Adipocyte (in vitro differentiated cells): Measurements from ENCODE around the gene MCTP1.
"Not testable (repeated sequence)": the region's sequence is repeated elsewhere in the genome, so short reads cannot be mapped to it uniquely, and the experiment has no call there.

Experiments
- DNase-seq: peaks from one replicate; pipeline ENCODE4 v3.0.0-alpha.2; 2015; ENCODE audit warnings: low read depth
- H3K27me3 ChIP-seq: replicated peaks from 2 replicates; pipeline ENCODE4 v1.7.0; 2013; ENCODE audit warnings: mild to moderate bottlenecking, low read length, moderate library complexity; ENCODE audit not compliant: control insufficient read depth, insufficient read depth
- H3K36me3 ChIP-seq: 2 replicates; pipeline ENCODE4 v1.7.0; 2013; ENCODE audit warnings: low read length, mild to moderate bottlenecking, moderate library complexity; ENCODE audit not compliant: control insufficient read depth, insufficient read depth, severe bottlenecking
- H3K4me1 ChIP-seq: 2 replicates; pipeline ENCODE4 v1.7.0; 2013; ENCODE audit warnings: mild to moderate bottlenecking, low read length, moderate library complexity; ENCODE audit not compliant: control insufficient read depth, insufficient read depth
- H3K4me3 ChIP-seq: 2 replicates; pipeline ENCODE4 v1.7.0; 2013; ENCODE audit warnings: mild to moderate bottlenecking, low read length, moderate library complexity
- H3K9ac ChIP-seq: 2 replicates; pipeline ENCODE4 v1.7.0; 2013; ENCODE audit warnings: mild to moderate bottlenecking, low read length, moderate library complexity
- H3K9me3 ChIP-seq: 2 replicates; pipeline ENCODE4 v1.7.0; 2013; ENCODE audit warnings: mild to moderate bottlenecking, low read length, moderate library complexity; ENCODE audit not compliant: control insufficient read depth

MCTP1 gene

DNA sequence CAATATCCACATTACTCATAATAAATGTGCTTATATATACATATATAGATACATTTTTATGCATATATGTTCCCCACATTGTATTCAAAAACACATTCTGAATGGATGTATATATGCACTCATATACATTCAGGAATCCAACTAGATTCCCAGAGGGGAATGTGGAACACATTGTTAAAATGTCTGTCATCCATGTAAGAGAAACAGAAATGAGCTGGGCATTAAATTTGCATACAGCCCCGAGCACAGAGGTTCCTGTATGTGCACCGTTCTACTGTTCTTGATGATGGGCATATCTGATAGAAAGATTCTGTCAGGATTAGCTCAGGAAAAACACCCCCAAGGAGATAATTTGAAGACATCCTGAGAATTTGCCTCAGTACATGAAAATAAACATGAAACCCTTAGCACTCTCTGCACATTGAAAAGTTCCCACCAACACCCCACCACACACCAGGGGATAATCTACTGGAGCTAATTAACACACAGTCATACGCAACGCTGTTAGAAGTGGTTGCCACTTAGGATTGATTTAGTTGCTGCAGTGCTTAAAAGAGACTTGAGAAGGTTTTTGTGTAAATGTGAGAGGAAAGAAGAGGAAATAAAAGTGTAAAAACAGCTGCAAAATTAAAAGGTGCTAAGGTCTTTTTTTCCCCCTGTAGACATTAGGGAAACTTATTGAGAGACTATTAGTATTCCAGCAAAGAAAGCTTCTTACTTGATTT lies 443.1 kb downstream of the MCTP1 start:
- Histone ChIP-seq H3K36me3 (peaks cover 15% of the 10 kb centered on the region), H3K4me3 (no peak overlapping the region), H3K9me3 (no peaks in the 10 kb centered on the region), H3K9ac (no peak overlapping the region), H3K27me3 (no peaks in the 10 kb centered on the region), H3K4me1 (no peaks in the 10 kb centered on the region)
- DNase-seq: no peak

DNA sequence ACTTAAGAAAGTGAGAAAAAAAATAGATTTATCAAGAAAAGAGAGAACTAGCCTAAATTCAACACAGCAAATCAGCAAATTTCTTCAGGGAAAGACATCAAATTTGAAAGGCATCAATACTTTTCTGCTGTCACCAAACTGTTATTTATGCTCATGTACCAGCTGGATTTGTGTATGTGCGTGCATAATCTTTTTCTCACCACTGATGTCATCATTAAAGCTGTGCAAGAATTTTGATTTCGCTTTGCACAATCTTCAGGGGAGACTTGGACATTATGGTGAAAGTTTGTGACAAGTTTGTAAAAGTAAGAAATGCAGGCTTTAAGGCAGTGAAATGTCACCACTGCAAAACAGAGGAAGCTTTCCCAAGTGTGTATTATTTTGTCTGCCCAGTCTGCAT lies 451.0 kb downstream of the MCTP1 start:
- no peak for DNase-seq
- H3K4me3 ChIP-seq: no peak overlapping the region
- H3K27me3 ChIP-seq: no peaks in the 10 kb centered on the region

DNA sequence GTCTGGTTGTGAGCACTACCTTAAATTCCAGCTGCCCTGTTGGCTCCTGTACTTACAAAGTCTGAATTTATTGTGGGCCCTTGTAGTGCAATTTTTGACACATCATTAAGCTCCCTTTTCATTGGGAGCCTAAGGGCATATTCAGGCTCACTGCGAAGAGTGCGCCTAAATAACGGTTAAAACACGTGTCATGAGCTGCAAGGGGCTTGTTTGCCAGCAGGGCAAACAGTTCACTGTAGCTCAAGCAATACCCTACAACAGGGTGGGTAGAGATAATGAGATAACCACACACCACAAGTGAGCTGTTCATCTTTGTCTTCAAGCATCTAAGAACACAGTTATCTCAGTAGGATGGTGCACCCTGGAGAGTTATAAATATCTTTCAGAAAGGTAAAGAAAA lies 452.2 kb downstream of the MCTP1 start:
- Histone ChIP-seq H3K36me3 (peaks cover 15% of the 10 kb centered on the region), H3K9ac (no peak overlapping the region), H3K4me3 (no peak overlapping the region), H3K4me1 (no peaks in the 10 kb centered on the region), H3K27me3 (no peaks in the 10 kb centered on the region), H3K9me3 (no peaks in the 10 kb centered on the region)
- DNase-seq: no peak

More for the DNA sequence above, 451.0 kb downstream of the MCTP1 start:
- Histone ChIP-seq H3K4me1 (no peaks in the 10 kb centered on the region), H3K9me3 (no peaks in the 10 kb centered on the region), H3K36me3 (peaks cover 22% of the 10 kb centered on the region), H3K9ac (no peak overlapping the region)

DNA sequence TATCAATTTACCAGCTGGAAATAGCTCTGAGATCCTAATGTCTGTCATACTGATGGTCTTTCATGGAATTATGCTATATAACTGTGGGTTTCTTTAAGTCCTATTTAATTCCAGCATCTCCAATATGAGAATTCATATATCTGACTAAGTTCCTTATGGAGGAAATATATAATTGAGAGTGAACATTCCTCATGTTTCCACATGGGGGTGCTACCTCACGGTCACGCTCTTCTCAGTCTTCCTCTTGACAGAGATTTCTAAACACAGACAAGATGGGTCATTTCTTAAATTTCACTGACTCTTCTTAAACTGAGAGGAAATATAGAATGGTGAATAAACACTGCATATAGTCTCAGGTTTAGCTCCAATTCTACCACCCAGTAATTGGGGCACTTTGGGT lies 454.4 kb downstream of the MCTP1 start:
- no peak for DNase-seq
- peaks cover 11% of the 10 kb centered on the region for H3K36me3 ChIP-seq
- no peaks in the 10 kb centered on the region for H3K4me1 ChIP-seq
- H3K27me3 ChIP-seq: no peaks in the 10 kb centered on the region
- no peaks in the 10 kb centered on the region for H3K9me3 ChIP-seq
- H3K9ac ChIP-seq: no peak overlapping the region
- no peak overlapping the region for H3K4me3 ChIP-seq

DNA sequence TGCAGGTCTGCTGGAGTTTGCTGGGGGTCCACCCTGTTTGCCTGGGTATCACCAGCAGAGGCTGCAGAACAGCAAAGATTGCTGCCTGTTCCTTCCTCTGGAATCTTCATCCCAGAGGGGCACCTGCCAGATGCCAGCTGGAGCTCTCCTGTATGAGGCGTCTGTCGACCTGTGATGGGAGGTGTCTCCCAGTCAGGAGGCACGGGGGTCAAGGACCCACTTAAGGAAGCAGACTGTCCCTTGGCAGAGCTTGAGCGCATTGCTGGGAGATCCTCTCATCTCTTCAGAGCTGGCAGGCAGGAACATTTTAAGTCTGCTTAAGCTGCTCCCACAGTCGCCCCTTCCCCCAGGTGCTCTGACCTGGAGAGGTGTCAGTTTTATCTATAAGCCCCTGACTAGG lies 456.7 kb downstream of the MCTP1 start:
- not testable (repeated sequence) for H3K4me1 ChIP-seq, H3K9ac ChIP-seq

DNA sequence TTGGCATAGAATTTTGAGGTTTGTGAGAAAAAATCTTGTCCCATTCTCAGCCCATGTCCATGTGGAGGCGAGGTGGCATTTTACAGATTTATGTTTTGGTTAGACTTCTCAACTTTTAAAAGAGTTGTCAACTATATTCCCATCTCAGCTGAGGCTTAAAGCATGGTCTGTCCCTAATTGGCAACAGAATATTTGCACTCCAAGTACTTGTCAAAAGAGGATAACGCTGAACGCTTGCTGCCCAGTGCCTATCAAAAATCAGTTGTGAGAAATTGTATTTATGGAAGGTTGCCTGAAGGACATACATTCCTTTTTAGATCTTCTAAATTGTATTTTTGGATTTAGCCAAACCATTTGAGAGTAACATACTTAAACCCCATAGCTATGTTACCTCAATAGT lies 464.4 kb downstream of the MCTP1 start:
- H3K9me3 ChIP-seq: no peaks in the 10 kb centered on the region
- H3K27me3 ChIP-seq: no peaks in the 10 kb centered on the region
- H3K36me3 ChIP-seq: no peaks in the 10 kb centered on the region
- no peak overlapping the region for H3K9ac ChIP-seq
- no peaks in the 10 kb centered on the region for H3K4me1 ChIP-seq
- H3K4me3 ChIP-seq: no peak overlapping the region
- DNase-seq: no peak

More for the DNA sequence above, 456.7 kb downstream of the MCTP1 start:
- H3K9me3 ChIP-seq, H3K27me3 ChIP-seq, DNase-seq, H3K4me3 ChIP-seq: not testable (repeated sequence)
- peaks cover 11% of the 10 kb centered on the region for H3K36me3 ChIP-seq

DNA sequence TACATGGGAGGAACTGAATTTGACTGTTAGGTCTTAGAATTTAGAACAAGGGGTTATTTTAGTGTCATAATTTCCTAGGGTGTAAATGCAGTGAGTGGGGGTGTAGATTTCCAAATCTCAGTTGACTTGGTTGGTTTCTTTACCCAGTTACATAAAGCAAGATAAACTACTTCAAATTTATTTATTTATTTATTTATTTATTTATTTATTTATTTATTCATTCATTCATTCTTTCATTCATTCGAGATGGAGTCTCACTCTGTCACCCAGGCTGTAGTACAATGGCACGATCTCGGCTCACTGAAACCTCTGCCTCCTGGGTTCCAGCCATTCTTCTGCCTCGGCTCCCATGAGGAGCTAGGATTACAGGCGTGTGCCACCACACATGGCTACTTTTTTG lies 466.0 kb downstream of the MCTP1 start:
- no peak overlapping the region for H3K4me3 ChIP-seq
- H3K9ac ChIP-seq: no peak overlapping the region
- no peak for DNase-seq
- no peaks in the 10 kb centered on the region for H3K4me1 ChIP-seq
- no peaks in the 10 kb centered on the region for H3K36me3 ChIP-seq
- no peaks in the 10 kb centered on the region for H3K9me3 ChIP-seq
- no peaks in the 10 kb centered on the region for H3K27me3 ChIP-seq

DNA sequence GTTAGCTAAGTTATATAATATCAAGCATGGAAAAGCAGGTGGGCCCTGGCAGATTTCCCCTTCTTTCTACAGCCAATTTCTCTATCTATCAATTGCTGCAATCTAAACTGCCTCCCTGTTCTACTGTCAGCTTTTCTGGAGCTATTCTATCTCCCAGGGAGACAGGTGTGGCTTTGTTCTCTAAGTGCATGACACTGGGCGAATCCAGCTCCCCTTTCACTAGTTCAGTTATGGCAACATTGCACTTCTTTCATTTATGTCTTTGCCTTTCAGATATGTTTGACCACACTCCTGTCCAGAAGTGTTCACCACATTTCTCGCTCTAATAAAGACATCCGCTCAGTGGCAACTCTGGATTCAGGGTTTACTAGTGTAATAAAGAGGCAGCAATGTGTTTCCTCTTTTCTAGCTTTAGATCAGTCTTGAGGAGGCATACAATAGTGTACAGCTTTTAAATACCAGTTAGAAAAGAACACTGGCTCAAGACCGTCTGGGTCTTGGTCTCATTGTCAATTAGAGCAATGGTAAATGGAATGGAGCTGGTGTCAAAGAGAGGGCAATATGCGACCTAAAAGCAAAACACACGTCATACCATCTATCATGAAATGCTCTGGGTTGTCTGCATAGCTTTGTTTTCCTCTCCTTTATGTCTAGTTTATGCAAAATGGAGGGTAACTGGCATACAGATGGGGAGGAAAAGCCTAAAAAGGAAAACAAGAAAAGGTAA lies 469.4 kb downstream of the MCTP1 start:
- H3K36me3 ChIP-seq: no peaks in the 10 kb centered on the region
- no peak overlapping the region for H3K9ac ChIP-seq
- H3K27me3 ChIP-seq: no peaks in the 10 kb centered on the region
- no peak for DNase-seq
- no peaks in the 10 kb centered on the region for H3K9me3 ChIP-seq
- H3K4me3 ChIP-seq: no peak overlapping the region
- H3K4me1 ChIP-seq: no peaks in the 10 kb centered on the region

DNA sequence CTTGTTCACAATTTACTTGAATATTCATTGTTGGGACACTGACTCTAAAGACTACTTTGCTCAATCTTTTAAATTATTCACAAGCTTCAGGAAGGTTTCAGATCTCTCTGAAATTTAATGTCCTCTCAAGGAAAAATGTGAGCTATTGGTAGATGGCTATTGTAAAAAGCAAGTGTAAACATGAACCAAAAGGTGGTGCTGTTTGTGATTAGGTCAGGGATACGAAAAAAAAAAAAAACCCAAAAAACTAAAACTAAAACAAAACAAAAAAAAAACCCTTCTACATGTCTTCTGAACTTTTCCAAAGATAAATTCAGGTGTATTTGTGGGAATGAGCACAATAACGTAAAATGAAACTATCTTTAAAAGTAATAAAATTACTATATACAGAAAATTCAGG lies 472.7 kb downstream of the MCTP1 start:
- DNase-seq: no peak
- H3K9ac ChIP-seq: no peak overlapping the region

DNA sequence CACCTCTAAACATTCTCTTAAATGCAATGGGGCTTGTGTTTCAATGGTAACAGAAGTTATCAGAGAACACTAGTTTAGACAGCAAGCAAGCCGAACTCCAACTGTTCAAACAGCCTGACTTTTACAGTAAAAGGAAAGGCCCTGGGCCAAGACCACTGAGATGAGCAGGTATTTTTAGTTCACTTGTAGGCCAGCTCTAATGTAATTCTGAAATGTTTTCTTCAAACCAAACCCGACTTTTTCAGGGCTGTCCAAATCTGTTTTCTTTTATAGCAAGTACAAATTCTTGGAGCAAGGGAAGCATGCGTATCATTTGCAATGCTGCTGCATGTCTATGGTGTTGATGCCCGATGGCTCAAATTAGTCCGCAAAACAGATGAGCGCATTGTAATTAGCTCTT lies 473.6 kb downstream of the MCTP1 start:
- DNase-seq: no peak
- Histone ChIP-seq H3K4me1 (peaks cover 2% of the 10 kb centered on the region), H3K27me3 (no peaks in the 10 kb centered on the region), H3K36me3 (no peaks in the 10 kb centered on the region), H3K9ac (no peak overlapping the region), H3K9me3 (no peaks in the 10 kb centered on the region), H3K4me3 (no peak overlapping the region)

More for the DNA sequence above, 472.7 kb downstream of the MCTP1 start:
- Histone ChIP-seq H3K36me3 (no peaks in the 10 kb centered on the region), H3K4me3 (no peak overlapping the region), H3K4me1 (peaks cover 2% of the 10 kb centered on the region), H3K9me3 (no peaks in the 10 kb centered on the region), H3K27me3 (no peaks in the 10 kb centered on the region)

DNA sequence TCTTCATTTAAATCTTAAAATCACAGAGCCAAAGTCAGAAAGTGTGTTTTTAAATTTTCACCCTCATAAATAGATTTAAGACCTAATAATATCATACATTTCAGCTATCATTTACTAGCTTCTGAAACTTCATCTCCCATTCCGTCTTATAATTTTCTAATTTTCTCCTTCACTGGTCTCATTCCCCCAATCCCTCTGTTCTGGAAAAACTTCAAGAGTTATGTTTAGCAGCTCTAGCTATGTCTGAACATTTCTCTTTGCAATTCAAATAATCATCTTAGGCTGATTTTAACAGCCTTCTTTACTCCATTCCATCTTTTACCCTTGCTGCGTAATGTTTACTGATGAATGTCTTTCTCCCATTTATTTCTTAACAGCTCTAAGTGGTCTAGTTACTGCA lies 474.0 kb downstream of the MCTP1 start:
- H3K4me1 ChIP-seq: peaks cover 2% of the 10 kb centered on the region
- no peak overlapping the region for H3K4me3 ChIP-seq
- H3K9me3 ChIP-seq: no peaks in the 10 kb centered on the region
- H3K27me3 ChIP-seq: no peaks in the 10 kb centered on the region
- no peak overlapping the region for H3K9ac ChIP-seq
- no peak for DNase-seq
- H3K36me3 ChIP-seq: no peaks in the 10 kb centered on the region
